WTC11 (cell line): ENCODE data around the gene NXF1. TPM values are rescaled to one million over a fixed set of nuclear protein-coding genes. Genes with fewer than 3 reads are reported as not detected.

Experiments used
- ATAC-seq: fragments of 200-7000 bp; cut with Tn5 transposase; 2 replicates; pipeline ENCODE4 v1.10.0; 2021; ENCODE audit warnings: mild to moderate bottlenecking, moderate library complexity
- CTCF ChIA-PET: fragments of 300-600 bp; sonication (Branson Sonifier 250); formaldehyde crosslinking; loops from one replicate; lab custom pipeline; 2021; ENCODE audit warnings: antibody characterized with exemption; lab: Charles Lee
- POLR2A ChIA-PET: fragments of 350-600 bp; sonication (Branson Sonifier 250); formaldehyde crosslinking; loops from one replicate; lab custom pipeline; 2021; ENCODE audit warnings: antibody characterized with exemption; lab: Charles Lee
- DNase-seq: peaks from one replicate; pipeline ENCODE4 v3.0.0; 2021; ENCODE audit warnings: low spot score
- H3K27ac Mint-ChIP-seq: 2 replicates; pipeline ENCODE4 v1.8.0; 2021; ENCODE audit warnings: mixed read lengths
- H3K27me3 Mint-ChIP-seq: 2 replicates; pipeline ENCODE4 v1.8.0; 2021; ENCODE audit warnings: low read depth, mild to moderate bottlenecking, moderate library complexity, mixed read lengths
- H3K36me3 Mint-ChIP-seq: 2 replicates; pipeline ENCODE4 v1.8.0; 2021; ENCODE audit warnings: mixed read lengths
- H3K4me1 Mint-ChIP-seq: 2 replicates; pipeline ENCODE4 v1.8.0; 2022; ENCODE audit warnings: mixed read lengths
- H3K4me3 Mint-ChIP-seq: 2 replicates; pipeline ENCODE4 v1.8.0; 2021; ENCODE audit warnings: mild to moderate bottlenecking, moderate library complexity, mixed read lengths
- H3K9me3 Mint-ChIP-seq: 2 replicates; pipeline ENCODE4 v1.8.0; 2021; ENCODE audit warnings: mixed read lengths
- GTF2I ChIP-seq: fragments of 250-450 bp; sonication (Bioruptor Pico); conservative IDR thresholded peaks from 2 replicates; pipeline ENCODE4 v1.4.0; 2021; ENCODE audit warnings: mild to moderate bottlenecking
- NFE2L1 ChIP-seq: sonication (generic); formaldehyde crosslinking; IDR thresholded peaks from 2 replicates; pipeline ENCODE4 v1.8.1; 2023; ENCODE audit warnings: missing genetic modification reagents
- SMAD4 ChIP-seq: sonication (generic); formaldehyde crosslinking; IDR thresholded peaks from 2 replicates; pipeline ENCODE4 v1.8.0; 2022; ENCODE audit warnings: mild to moderate bottlenecking, missing genetic modification reagents
- SP1 ChIP-seq: sonication (generic); formaldehyde crosslinking; conservative IDR thresholded peaks from 2 replicates; pipeline ENCODE4 v1.8.1; 2022; ENCODE audit warnings: missing genetic modification reagents
- TEAD1 ChIP-seq: sonication (generic); formaldehyde crosslinking; IDR thresholded peaks from 2 replicates; pipeline ENCODE4 v1.8.0; 2022; ENCODE audit warnings: mild to moderate bottlenecking, missing genetic modification reagents
- ZNF219 ChIP-seq: sonication (generic); formaldehyde crosslinking; IDR thresholded peaks from 2 replicates; pipeline ENCODE4 v1.8.0; 2023; ENCODE audit warnings: missing genetic modification reagents, mild to moderate bottlenecking, borderline replicate concordance
- ZNF396 ChIP-seq: fragments of 250-450 bp; sonication (Bioruptor Pico); IDR thresholded peaks from 2 replicates; pipeline ENCODE4 v1.8.0; 2021; ENCODE audit warnings: mild to moderate bottlenecking, moderate library complexity, borderline replicate concordance
- total RNA-seq: library from RNA; stranded (reverse); gene quantifications from 3 replicates; pipeline ENCODE4 v1.2.3, GENCODE V29; 2021
- TF ChIP-seq, protein P1 (sequence below): fragments of 250-450 bp; sonication (Bioruptor Pico); IDR thresholded peaks from 2 replicates; pipeline ENCODE4 v1.9.0; 2021; ENCODE audit warnings: mild to moderate bottlenecking
- TF ChIP-seq, protein P2 (sequence below): sonication (generic); formaldehyde crosslinking; IDR thresholded peaks from 2 replicates; pipeline ENCODE4 v1.8.1; 2022; ENCODE audit warnings: mild to moderate bottlenecking, moderate library complexity, missing genetic modification reagents
- TF ChIP-seq, protein P3 (sequence below): sonication (generic); formaldehyde crosslinking; IDR thresholded peaks from 2 replicates; pipeline ENCODE4 v1.8.1; 2023; ENCODE audit warnings: mild to moderate bottlenecking, missing genetic modification reagents, moderate library complexity
- TF ChIP-seq, protein P4 (sequence below): fragments of 250-450 bp; sonication (Bioruptor Pico); conservative IDR thresholded peaks from 2 replicates; pipeline ENCODE4 v1.9.0; 2021; ENCODE audit warnings: mild to moderate bottlenecking
- TF ChIP-seq, protein P5 (sequence below): sonication (generic); formaldehyde crosslinking; IDR thresholded peaks from 2 replicates; pipeline ENCODE4 v1.8.0; 2022; ENCODE audit warnings: missing genetic modification reagents
- TF ChIP-seq, protein P6 (sequence below): sonication (generic); formaldehyde crosslinking; IDR thresholded peaks from 2 replicates; pipeline ENCODE4 v1.8.1; 2022; ENCODE audit warnings: low read depth, mild to moderate bottlenecking, moderate library complexity, missing genetic modification reagents, borderline replicate concordance
- TF ChIP-seq, protein P7 (sequence below): fragments of 250-450 bp; sonication (Bioruptor Pico); IDR thresholded peaks from 2 replicates; pipeline ENCODE4 v1.9.0; 2021; ENCODE audit warnings: mild to moderate bottlenecking
- TF ChIP-seq, protein P8 (sequence below): fragments of 250-450 bp; sonication (Bioruptor Pico); IDR thresholded peaks from 2 replicates; pipeline ENCODE4 v1.9.0; 2021; ENCODE audit warnings: mild to moderate bottlenecking, borderline replicate concordance

NXF1 gene
- total RNA-seq, 1 experiment from 2014 or later, result 43.2 TPM

DNA sequence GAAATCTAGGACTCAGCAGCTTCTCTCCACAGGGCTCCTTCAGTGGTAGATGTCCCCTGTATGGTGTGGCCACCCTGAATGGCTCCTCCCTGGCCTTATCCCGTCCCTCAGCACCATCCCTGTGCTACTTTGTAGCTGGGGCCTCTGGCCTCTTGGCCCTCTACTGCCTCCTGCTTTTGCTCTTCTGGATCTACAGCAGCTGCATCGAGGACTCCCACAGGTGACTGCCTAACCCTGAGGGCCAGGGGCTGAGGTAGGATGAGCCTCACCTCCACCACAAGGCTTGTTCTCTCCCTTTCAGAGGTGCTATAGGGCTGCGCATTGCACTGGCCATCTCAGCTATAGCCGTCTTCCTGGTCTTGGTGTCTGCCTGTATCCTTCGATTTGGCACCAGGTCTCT, 16.2 kb downstream of the NXF1 start:
- Mint-ChIP-seq H3K27me3 (no peaks in the 10 kb centered on the region; the same call in 1 of the 2 replicates), H3K4me3 (peak overlapping the region; percentile 91), H3K36me3 (peaks cover 28% of the 10 kb centered on the region), H3K4me1 (peaks cover 37% of the 10 kb centered on the region), H3K9me3 (no peaks in the 10 kb centered on the region), H3K27ac (peak overlapping the region; percentile 94)
- DNase-seq, result no peak
- POLR2A ChIA-PET, result interaction anchor here (0.5 to 1.4 kb wide), 4 partner anchors 9 to 81 kb away, joined by 3 to 5 read pairs (median 4); partner anchors contain the start of gene GNG3
- ATAC-seq, result peak; percentile 1; the same call in 1 of the 2 replicates
- TF ChIP-seq, protein P1, sequence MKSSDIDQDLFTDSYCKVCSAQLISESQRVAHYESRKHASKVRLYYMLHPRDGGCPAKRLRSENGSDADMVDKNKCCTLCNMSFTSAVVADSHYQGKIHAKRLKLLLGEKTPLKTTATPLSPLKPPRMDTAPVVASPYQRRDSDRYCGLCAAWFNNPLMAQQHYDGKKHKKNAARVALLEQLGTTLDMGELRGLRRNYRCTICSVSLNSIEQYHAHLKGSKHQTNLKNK (CRISPR knock-in tag), result no peak
- TF ChIP-seq, protein P2, sequence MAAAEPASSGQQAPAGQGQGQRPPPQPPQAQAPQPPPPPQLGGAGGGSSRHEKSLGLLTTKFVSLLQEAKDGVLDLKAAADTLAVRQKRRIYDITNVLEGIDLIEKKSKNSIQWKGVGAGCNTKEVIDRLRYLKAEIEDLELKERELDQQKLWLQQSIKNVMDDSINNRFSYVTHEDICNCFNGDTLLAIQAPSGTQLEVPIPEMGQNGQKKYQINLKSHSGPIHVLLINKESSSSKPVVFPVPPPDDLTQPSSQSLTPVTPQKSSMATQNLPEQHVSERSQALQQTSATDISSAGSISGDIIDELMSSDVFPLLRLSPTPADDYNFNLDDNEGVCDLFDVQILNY (CRISPR knock-in tag), result no peak
- TF ChIP-seq, protein P3, sequence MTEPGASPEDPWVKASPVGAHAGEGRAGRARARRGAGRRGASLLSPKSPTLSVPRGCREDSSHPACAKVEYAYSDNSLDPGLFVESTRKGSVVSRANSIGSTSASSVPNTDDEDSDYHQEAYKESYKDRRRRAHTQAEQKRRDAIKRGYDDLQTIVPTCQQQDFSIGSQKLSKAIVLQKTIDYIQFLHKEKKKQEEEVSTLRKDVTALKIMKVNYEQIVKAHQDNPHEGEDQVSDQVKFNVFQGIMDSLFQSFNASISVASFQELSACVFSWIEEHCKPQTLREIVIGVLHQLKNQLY, result no peak
- CTCF ChIA-PET, result interaction anchor here (0.6 to 4.6 kb wide), 7 partner anchors 19 to 231 kb away, joined by 3 to 44 read pairs (median 4); partner anchors contain the start of genes HNRNPUL2, STX5, TEX54 and TTC9C

DNA sequence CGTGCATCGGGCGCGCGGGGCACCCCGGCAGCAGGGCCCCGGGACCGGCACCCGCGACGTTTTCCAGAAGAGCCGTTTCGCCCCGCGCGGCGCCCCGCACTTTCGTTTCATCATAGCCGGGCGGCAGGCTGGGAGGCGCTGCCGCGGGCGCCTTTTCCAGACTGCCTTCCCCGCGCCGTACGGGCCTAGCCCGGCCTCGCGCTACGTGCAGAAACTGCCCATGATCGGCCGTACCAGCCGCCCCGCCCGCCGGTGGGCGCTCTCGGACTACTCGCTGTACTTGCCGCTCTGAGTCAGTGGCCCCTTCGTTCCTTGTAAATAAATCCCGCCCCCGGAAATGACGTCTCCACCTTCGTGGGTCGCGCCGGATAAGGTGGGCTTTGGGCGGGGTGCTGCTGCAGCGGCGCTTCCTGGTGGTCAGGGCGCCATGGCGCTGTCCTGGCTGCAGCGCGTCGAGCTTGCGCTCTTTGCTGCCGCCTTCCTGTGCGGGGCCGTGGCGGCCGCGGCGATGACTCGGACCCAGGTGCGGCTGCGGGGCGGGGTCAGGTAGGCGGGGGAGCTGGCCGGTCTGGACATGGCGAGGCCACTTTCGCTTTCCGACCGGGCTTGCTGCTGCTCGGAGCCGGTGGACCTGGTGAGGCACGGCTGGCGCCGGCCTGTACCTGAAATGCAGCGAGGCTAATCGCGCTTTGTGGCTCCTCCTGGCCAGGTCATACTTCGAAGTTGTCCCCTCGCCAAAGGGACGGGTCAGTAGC, 18.1 kb downstream of the NXF1 start, which contains the start of gene TMEM179B:
TMEM179B (plus strand) TSS at position 398 of the 755 bp plus-strand sequence; CDS start at position 428, 30 bp downstream.
- Mint-ChIP-seq H3K4me1 (peaks cover 33% of the 10 kb centered on the region), H3K9me3 (no peaks in the 10 kb centered on the region), H3K36me3 (peaks cover 36% of the 10 kb centered on the region), H3K27ac (peak within 1 kb of the TSS; percentile 99), H3K4me3 (peak within 1 kb of the TSS; percentile 91), H3K27me3 (no peaks in the 10 kb centered on the region; the same call in 1 of the 2 replicates)
- POLR2A ChIA-PET, result interaction anchor here (0.6 to 3.4 kb wide), 21 partner anchors 16 to 195 kb away, joined by 3 to 25 read pairs (median 5); partner anchors contain the start of genes C11orf98, CSKMT, GNG3 and HNRNPUL2
- ATAC-seq (peak; percentile 74), DNase-seq (peak; percentile 99)
- CTCF ChIA-PET, result interaction anchor here (0.5 to 4.6 kb wide), 57 partner anchors 9 to 393 kb away, joined by 3 to 121 read pairs (median 6); partner anchors contain the start of genes B3GAT3, BSCL2, C11orf98 and CSKMT
- TF ChIP-seq, protein P4, sequence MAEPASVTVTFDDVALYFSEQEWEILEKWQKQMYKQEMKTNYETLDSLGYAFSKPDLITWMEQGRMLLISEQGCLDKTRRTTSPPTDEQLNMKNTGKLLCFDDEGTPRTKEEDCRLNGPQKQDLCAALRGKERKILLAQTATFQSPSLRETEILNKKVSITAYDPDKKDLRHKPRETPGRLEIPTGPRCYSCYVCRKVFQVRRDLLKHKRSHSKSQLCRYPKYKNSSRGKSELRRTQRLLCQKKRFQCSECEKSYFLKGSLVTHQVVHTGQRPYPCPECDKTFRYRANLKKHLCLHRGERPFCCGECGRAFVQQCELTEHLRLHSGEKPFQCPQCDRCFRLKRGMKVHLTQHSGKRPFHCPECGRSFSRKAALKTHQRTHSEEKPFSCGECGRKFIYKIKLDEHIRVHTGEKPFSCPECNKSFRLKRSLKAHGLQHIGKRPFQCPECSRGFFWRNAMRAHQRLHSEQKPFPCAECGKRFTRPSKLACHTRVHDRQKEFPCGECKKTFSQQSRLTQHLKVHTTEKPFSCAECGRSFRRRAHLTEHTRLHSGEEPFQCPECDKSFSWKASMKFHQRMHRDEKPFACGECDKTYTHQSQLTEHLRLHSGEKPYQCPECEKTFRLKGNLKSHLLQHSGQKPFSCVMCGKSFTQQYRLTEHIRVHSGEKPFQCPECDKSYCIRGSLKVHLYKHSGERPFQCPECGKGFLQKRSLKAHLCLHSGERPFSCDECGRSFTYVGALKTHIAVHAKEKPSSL (CRISPR knock-in tag), result no peak
- TF ChIP-seq, protein P5, sequence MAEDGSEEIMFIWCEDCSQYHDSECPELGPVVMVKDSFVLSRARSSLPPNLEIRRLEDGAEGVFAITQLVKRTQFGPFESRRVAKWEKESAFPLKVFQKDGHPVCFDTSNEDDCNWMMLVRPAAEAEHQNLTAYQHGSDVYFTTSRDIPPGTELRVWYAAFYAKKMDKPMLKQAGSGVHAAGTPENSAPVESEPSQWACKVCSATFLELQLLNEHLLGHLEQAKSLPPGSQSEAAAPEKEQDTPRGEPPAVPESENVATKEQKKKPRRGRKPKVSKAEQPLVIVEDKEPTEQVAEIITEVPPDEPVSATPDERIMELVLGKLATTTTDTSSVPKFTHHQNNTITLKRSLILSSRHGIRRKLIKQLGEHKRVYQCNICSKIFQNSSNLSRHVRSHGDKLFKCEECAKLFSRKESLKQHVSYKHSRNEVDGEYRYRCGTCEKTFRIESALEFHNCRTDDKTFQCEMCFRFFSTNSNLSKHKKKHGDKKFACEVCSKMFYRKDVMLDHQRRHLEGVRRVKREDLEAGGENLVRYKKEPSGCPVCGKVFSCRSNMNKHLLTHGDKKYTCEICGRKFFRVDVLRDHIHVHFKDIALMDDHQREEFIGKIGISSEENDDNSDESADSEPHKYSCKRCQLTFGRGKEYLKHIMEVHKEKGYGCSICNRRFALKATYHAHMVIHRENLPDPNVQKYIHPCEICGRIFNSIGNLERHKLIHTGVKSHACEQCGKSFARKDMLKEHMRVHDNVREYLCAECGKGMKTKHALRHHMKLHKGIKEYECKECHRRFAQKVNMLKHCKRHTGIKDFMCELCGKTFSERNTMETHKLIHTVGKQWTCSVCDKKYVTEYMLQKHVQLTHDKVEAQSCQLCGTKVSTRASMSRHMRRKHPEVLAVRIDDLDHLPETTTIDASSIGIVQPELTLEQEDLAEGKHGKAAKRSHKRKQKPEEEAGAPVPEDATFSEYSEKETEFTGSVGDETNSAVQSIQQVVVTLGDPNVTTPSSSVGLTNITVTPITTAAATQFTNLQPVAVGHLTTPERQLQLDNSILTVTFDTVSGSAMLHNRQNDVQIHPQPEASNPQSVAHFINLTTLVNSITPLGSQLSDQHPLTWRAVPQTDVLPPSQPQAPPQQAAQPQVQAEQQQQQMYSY, result peak; percentile 54
- peak; percentile 93 for TF ChIP-seq TEAD1 (CRISPR knock-in tag)
- no peak for TF ChIP-seq NFE2L1
- TF ChIP-seq SP1, result peak; percentile 98
- no peak for TF ChIP-seq SMAD4 (CRISPR knock-in tag)
- TF ChIP-seq ZNF219, result no peak
- TF ChIP-seq, protein P6, sequence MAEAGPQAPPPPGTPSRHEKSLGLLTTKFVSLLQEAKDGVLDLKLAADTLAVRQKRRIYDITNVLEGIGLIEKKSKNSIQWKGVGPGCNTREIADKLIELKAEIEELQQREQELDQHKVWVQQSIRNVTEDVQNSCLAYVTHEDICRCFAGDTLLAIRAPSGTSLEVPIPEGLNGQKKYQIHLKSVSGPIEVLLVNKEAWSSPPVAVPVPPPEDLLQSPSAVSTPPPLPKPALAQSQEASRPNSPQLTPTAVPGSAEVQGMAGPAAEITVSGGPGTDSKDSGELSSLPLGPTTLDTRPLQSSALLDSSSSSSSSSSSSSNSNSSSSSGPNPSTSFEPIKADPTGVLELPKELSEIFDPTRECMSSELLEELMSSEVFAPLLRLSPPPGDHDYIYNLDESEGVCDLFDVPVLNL, result no peak
- no peak for TF ChIP-seq GTF2I (CRISPR knock-in tag)
- TF ChIP-seq ZNF396 (CRISPR knock-in tag), result no peak
- TF ChIP-seq, protein P7, sequence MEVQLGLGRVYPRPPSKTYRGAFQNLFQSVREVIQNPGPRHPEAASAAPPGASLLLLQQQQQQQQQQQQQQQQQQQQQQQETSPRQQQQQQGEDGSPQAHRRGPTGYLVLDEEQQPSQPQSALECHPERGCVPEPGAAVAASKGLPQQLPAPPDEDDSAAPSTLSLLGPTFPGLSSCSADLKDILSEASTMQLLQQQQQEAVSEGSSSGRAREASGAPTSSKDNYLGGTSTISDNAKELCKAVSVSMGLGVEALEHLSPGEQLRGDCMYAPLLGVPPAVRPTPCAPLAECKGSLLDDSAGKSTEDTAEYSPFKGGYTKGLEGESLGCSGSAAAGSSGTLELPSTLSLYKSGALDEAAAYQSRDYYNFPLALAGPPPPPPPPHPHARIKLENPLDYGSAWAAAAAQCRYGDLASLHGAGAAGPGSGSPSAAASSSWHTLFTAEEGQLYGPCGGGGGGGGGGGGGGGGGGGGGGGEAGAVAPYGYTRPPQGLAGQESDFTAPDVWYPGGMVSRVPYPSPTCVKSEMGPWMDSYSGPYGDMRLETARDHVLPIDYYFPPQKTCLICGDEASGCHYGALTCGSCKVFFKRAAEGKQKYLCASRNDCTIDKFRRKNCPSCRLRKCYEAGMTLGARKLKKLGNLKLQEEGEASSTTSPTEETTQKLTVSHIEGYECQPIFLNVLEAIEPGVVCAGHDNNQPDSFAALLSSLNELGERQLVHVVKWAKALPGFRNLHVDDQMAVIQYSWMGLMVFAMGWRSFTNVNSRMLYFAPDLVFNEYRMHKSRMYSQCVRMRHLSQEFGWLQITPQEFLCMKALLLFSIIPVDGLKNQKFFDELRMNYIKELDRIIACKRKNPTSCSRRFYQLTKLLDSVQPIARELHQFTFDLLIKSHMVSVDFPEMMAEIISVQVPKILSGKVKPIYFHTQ, result no peak
- TF ChIP-seq, protein P8, sequence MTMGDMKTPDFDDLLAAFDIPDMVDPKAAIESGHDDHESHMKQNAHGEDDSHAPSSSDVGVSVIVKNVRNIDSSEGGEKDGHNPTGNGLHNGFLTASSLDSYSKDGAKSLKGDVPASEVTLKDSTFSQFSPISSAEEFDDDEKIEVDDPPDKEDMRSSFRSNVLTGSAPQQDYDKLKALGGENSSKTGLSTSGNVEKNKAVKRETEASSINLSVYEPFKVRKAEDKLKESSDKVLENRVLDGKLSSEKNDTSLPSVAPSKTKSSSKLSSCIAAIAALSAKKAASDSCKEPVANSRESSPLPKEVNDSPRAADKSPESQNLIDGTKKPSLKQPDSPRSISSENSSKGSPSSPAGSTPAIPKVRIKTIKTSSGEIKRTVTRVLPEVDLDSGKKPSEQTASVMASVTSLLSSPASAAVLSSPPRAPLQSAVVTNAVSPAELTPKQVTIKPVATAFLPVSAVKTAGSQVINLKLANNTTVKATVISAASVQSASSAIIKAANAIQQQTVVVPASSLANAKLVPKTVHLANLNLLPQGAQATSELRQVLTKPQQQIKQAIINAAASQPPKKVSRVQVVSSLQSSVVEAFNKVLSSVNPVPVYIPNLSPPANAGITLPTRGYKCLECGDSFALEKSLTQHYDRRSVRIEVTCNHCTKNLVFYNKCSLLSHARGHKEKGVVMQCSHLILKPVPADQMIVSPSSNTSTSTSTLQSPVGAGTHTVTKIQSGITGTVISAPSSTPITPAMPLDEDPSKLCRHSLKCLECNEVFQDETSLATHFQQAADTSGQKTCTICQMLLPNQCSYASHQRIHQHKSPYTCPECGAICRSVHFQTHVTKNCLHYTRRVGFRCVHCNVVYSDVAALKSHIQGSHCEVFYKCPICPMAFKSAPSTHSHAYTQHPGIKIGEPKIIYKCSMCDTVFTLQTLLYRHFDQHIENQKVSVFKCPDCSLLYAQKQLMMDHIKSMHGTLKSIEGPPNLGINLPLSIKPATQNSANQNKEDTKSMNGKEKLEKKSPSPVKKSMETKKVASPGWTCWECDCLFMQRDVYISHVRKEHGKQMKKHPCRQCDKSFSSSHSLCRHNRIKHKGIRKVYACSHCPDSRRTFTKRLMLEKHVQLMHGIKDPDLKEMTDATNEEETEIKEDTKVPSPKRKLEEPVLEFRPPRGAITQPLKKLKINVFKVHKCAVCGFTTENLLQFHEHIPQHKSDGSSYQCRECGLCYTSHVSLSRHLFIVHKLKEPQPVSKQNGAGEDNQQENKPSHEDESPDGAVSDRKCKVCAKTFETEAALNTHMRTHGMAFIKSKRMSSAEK (CRISPR knock-in tag), result no peak
